Esophagus squamous epithelium (tissue), 4 donors: Measurements from ENCODE around the gene PRKCQ.

ENCODE experiments used
- CTCF ChIP-seq, 6 experiments: fragments of 450-650 bp in 4 of 6; fragments of 200-600 bp in 2 of 6; sonication (generic) in 2 of 6; IDR thresholded peaks; one replicate each; pipeline ENCODE4 v1.5.1; 2016 to 2019; ENCODE audit warnings: antibody characterized with exemption in 6 of 6, mild to moderate bottlenecking in 4 of 6, moderate library complexity in 4 of 6
- POLR2A ChIP-seq, 4 donors: fragments of 450-650 bp; IDR thresholded peaks; one replicate each; pipeline ENCODE4 v1.6.1; 2017; ENCODE audit warnings: antibody characterized with exemption in 4 of 4, mild to moderate bottlenecking in 4 of 4, moderate library complexity in 3 of 4

GRCh38 chr10:6558759-6559461 lies 21.2 kb downstream of the PRKCQ start:
- TF ChIP-seq POLR2A (IDR thresholded peaks at IDR 0.05) (no peak), CTCF (IDR thresholded peaks at IDR 0.05) (no peak)
